Measurements from ENCODE around the gene GPR162.
A peak's percentile ranks its signal among the peaks of the same experiment; 100 is the strongest.

GPR162 gene

DNA sequence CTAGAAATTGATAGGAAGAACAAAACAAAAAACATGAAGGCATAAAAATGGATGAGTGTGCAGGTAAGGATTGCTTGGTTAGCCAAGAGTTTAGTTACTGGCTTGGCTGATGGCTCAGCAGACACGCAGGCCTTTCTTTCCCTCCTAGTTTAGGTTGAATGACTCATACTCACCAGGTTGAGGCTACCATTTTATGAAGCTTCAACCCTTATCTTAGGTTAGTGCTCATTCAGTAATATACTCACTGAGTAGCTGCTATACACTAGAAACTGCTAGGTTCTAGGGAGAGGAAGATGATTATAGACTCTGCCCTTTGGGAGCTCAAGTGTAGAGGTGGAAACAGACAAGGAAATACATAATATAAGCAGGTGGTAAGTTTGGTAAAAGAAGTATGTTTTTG is 12.6 kb downstream of the GPR162 start:
- DNase-seq (ENCODE audit: low read depth in 3 of 3, low spot score in 1 of 3): no peak

GRCh38 chr12:6834873-6835272 is 13.3 kb downstream of the GPR162 start:
- no peak for DNase-seq (ENCODE audit: low read depth in 3 of 3, low spot score in 1 of 3)

DNA sequence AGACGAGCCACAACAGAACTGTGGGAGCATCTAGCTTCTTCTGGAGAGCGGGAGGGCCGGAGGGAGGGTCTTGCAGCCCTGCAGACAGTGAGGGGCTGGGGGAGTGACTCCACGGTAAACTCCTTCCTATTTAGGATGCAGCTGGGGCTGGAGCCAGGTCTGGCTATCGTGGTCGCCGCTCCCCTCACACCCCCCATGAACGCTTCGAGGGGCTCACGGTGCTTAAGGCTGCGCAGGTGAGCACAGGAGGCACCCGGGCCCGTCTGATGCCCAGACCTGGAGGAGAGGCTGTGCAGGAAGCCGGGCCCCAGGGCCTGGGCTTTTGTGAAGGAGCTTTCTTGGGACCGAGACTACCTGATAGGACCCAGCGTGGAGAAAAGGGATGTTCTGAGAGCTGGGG is 15.2 kb downstream of the GPR162 start:
- DNase-seq (ENCODE audit: low read depth in 3 of 3, low spot score in 1 of 3): no peak

DNA sequence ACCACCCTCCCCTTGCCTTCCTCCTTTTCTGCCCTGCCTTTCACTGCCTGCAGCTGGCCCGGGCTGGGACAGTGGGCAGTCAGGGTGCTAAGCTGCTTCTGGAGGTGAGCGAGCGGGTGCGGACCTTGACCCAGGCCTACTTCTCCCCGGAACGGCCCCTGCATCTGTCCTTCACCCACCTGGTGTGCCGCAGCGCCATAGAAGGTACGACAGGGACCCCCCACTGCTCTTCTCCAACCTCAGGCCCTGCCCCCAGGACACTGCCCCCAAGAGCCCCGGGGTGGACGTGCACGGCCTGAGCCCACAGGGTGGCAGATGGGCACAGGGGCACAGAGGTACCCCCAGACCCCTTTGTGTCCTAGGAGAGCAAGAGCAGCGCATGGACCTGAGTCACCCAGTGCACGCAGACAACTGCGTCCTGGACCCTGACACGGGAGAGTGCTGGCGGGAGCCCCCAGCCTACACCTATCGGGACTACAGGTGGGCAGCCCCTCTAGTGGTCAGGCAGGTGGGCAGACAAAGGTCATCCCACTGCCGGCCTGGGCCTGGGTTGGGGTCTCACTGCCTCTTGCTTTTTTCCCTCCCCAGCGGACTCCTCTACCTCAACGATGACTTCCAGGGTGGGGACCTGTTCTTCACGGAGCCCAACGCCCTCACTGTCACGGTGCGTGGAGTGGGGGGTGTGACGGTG is 15.9 kb downstream of the GPR162 start:
- no peak for DNase-seq (ENCODE audit: low read depth in 3 of 3, low spot score in 1 of 3)

DNA sequence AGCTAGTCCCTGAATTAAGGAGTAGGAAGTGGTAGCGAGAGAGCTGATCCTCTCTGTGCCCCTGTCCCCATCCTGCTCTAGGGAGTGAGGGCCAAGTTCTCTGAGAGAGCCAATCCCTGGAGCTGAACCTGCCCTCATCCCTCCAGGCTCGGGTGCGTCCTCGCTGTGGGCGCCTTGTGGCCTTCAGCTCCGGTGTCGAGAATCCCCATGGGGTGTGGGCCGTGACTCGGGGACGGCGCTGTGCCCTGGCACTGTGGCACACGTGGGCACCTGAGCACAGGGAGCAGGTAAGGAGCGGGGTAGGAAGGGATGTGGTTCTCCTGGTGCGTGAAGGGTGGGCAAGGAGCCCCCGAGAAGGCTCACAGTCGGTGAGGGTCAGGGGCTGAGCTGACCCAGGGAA is 17.2 kb downstream of the GPR162 start:
- no peak for DNase-seq (ENCODE audit: low read depth in 3 of 3, low spot score in 1 of 3)

DNA sequence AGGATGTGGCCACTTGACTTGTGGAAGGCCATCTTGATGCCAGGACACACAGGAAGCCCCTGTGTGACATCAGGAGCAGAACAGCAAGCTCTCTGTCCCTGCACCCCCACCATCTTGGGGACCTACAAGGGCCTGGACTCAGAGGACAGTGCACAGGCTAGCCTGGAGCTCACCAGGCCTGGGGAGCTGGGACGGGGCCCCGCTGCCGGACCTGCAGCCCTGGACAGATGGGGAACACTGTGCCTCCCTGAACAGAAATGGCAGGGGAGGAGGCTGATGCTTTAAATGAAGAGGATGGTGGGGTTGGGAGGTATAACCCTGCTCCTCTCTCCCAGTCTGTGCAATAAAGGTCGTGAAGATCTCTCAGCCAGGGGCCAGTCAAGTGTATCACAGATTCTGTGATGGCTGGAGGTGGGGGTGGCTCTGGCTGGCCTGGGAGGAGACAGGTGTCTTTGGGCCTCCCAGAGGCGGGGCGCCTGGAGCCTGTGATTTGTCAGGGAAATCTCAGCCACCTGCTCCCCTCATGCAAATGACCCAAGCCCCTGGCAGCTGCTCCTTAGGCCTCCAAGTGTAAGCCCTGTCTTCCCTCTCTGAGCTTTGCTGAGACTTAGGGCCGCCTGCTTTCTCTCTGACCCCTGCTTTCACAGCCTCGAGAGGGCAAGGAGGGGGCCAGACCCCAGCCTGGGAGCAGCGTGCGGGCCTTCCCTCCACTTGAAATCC is 18.0 kb downstream of the GPR162 start:
- no peak for DNase-seq (ENCODE audit: low read depth in 3 of 3, low spot score in 1 of 3)

DNA sequence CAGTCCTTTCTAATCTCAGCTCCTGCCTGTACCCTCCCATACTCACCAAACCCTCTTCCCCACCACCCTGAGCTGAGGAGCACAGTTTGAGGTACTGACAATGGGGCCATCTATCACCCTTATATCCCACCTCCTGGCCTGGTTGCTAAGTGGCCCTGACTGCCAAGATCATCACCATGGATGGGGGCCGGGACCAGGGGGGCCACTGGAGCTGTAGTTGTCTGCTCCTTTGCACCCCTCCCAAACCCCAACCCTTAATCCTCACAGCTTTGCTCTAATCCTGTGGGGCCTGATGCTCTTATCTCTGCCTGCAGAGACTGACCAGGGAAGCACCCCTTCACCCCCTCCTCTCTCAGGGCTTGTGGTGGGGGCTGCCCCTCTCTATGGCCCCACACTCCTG is 18.7 kb downstream of the GPR162 start:
- DNase-seq (ENCODE audit: low read depth in 3 of 3, low spot score in 1 of 3): no peak

GRCh38 chr12:6840761-6841515 is 19.3 kb downstream of the GPR162 start, which contains the start of gene GNB3:
Gene GNB3 (plus strand): TSS chr12:6840925. CDS start chr12:6841288, 363 bp downstream.
- no peak for DNase-seq (ENCODE audit: low read depth in 3 of 3, low spot score in 1 of 3)

DNA sequence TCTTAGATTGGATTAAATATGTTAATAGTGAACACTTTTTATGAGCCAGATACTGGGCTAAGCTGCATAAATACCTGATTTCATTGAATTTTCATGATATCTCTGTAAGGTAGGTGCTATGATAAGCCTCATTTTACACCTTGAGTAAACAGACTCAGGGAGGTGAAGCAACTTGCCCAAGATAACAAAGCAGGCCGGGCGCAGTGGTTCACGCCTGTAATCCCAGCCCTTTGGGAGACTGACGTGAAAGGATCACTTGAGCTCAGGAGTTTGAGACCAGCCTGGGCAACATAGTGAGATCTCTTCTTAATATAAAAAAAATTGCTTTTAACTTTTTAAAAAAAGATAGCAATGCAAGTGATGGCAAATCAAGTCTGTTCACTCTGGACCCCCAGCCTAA is 20.5 kb downstream of the GPR162 start:
- no peak for DNase-seq (ENCODE audit: low read depth in 3 of 3, low spot score in 1 of 3)

DNA sequence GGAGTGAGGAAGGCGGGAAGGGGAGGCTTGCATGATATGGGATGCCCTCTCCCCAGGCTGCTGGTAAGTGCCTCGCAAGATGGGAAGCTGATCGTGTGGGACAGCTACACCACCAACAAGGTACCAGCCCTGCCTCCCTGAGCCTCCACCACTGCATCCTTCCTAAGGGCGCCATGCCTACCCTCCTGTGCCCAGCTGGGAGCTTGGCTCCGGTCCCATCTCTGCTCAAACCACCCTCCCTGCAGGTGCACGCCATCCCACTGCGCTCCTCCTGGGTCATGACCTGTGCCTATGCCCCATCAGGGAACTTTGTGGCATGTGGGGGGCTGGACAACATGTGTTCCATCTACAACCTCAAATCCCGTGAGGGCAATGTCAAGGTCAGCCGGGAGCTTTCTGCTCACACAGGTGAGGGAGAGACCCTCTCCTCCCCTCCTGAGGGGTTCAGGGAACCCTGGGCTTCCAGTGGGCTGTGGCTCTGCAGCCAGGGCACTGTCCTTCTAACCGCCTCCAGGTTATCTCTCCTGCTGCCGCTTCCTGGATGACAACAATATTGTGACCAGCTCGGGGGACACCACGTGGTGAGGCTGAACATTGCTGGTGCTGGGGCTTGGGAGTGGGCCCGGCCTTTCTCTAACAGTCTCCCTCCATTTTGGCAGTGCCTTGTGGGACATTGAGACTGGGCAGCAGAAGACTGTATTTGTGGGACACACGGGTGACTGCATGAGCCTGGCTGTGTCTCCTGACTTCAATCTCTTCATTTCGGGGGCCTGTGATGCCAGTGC is 21.7 kb downstream of the GPR162 start:
- DNase-seq (ENCODE audit: low read depth in 3 of 3, low spot score in 1 of 3): no peak

GRCh38 chr12:6845395-6845794 is 23.8 kb downstream of the GPR162 start:
- DNase-seq (ENCODE audit: low read depth in 3 of 3, low spot score in 1 of 3): no peak

DNA sequence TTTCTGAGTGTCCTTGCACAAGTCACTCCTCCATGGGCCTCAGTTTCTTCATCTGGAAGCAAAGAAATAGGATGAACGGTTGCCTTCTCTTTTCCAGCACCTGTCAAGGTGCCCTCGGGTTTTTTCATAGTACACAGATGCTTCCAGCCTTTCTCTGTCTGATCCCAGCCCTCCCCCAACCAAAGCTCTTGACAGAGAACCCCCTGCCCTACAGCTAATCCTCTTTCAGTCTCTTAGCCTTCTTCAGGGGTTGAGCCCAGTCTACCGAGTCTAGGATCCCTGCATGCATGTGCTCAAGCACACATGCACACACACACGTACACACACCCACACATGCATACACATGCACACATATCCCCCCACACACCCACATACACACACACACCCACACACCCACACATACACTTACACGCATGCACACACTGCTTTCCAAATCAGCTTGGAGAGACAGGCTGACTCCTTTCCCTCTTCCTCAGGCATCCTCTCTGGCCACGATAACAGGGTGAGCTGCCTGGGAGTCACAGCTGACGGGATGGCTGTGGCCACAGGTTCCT is 24.8 kb downstream of the GPR162 start:
- no peak for DNase-seq (ENCODE audit: low read depth in 3 of 3, low spot score in 1 of 3)

DNA sequence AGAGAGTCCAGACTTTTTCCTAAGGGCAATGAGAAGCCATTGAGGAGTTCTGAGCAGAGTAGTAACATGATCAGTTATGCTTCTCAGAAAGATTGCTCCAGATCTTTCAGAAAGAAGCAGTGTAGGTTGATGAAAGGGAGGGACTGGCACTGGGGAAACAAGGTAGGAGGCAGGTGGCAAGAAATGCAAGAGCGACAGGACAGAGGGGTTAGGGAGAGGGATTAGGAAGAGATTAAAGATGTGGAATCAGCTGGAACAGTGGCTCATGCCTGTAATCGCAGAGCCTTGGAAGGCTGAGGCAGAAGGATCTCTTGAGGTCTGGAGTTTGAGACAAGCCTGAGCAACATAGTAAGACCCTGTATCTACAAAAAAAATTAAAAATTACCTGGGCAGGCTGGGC is 26.1 kb downstream of the GPR162 start:
- no peak for DNase-seq (ENCODE audit: low read depth in 3 of 3, low spot score in 1 of 3)

GRCh38 chr12:6849427-6849826 is 27.8 kb downstream of the GPR162 start:
- DNase-seq (ENCODE audit: low read depth in 3 of 3, low spot score in 1 of 3): no peak

GRCh38 chr12:6849976-6850560 is 28.4 kb downstream of the GPR162 start:
- DNase-seq (ENCODE audit: low read depth in 3 of 3, low spot score in 1 of 3): no peak

- no peak for DNase-seq (ENCODE audit: low read depth in 3 of 3, low spot score in 1 of 3)
Observed at GRCh38 chr12:6850796-6851152, 29.2 kb downstream of the GPR162 start.

- peak; percentile 74 to 82 (median 79) for DNase-seq (ENCODE audit: low read depth in 3 of 3, low spot score in 1 of 3)
Observed at GRCh38 chr12:6851153-6851920, 29.7 kb downstream of the GPR162 start, which contains the start of gene CDCA3. Gene CDCA3 (minus strand): TSS chr12:6851286. CDS start chr12:6850952, 334 bp downstream.

DNA sequence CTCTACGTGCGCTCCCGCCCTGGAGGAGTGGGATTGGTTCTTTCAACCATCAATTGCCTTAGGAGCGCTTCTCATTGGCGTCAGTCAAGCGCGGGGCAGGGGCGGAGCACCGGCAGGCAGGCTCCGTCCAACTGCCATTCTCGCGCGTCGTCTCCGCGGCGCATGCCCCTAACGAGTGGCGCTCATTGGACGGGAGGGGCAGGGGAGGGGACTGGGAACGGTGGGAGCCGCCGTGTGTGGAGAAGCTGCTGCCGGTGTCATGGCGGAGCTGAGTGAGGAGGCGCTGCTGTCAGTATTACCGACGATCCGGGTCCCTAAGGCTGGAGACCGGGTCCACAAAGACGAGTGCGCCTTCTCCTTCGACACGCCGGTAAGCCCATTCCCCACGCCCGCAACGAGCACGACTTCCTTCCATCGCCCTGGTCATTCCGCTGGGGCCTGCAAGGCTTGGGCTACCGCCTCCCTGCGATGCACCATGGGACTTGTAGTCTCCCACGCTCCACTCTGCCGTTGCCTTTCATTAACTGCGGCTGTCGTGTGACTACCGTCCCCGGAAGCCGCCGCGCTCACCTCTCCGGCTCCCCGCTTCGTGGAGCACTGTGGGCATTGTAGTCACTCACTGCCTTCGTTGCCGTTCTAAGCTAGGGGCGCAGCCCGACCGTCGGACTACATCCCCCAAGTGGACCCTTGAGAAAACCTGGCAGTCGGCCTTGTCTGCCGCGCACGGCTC is 30.5 kb downstream of the GPR162 start, which contains the start of gene USP5:
Gene USP5, plus strand, starts transcription at position 230 of the 730 bp plus-strand sequence. Its CDS starts 30 bp downstream, at position 260.
- peak; percentile 90 to 95 (median 95) for DNase-seq (ENCODE audit: low read depth in 3 of 3, low spot score in 1 of 3)

Data from stimulated activated CD4-positive, alpha-beta T cell treated with anti-CD3 and anti-CD28 coated beads, TNF-alpha, amount 100 ng/mL, for 1 hour (primary cell).